ENCODE data around the gene FOXO3B.
"Not testable (repeated sequence)": the region's sequence is repeated elsewhere in the genome, so short reads cannot be mapped to it uniquely, and the experiment has no call there.

GRCh38 chr17:18638357-18638756, 43.8 kb downstream of the FOXO3B start:
- not testable (repeated sequence) for TF ChIP-seq POLR2A, CTCF (IDR thresholded peaks at IDR 0.05)

Measured in body of pancreas (tissue), 4 donors.